ENCODE measurements around the gene KIAA0825. TPM values are rescaled to one million over a fixed set of nuclear protein-coding genes. Genes with fewer than 3 reads are reported as not detected.
A peak's percentile ranks its signal among the peaks of the same experiment; 100 is the strongest.

Gene KIAA0825
- total RNA-seq, 1 experiment from 2014 or later: 0.07 TPM

DNA sequence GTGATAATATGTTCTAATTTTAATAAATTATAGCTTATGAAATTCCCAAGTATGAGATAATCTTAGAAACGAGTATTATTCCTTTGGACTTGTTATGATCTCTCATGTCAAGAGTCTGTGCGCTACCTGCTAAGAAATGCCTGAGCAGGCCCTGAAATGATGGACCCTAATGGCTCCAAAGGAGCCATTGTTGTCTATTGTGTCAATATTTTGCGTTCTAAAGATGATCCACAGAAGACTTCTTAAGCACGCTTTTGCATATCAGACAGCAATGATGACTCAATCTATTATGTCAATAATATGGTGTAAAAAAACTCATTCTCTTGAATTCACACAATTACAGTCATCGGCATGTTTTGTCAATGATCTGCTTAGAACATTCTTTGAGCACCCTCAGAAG is 306.1 kb downstream of the KIAA0825 start:
- intact Hi-C loops (cut with micrococcal nuclease): no loop called here
- BruUV-seq (replicated peaks): no TSS peak

DNA sequence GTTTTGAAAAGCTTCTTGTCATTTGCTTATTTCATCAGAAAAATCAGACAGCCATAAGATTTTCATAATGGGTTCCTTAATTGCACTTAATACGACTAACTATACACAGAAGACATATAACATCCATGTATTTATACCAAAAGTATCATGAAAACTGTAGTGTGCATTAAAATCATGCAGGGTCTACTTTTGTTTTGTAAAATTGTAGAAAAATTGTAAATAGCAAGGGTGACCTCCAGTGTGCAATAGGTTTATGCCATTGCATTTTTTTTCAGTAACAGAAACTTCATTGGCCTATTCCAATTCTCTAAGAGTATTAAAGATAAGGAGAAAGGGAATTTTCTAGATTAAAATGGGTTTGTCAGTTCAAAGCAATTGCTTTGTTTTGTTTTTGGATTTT is 307.6 kb downstream of the KIAA0825 start:
- Histone ChIP-seq H3K9me3 (ENCODE audit: low read length) (no peaks in the 10 kb centered on the region), H3K27me3 (ENCODE audit: low read length) (no peaks in the 10 kb centered on the region), H3K27ac (ENCODE audit: low read length) (no peak overlapping the region), H3K79me2 (ENCODE audit: low read length) (no peaks in the 10 kb centered on the region), H2AFZ (ENCODE audit: low read length) (no peak overlapping the region), H3K9ac (ENCODE audit: low read length) (no peak overlapping the region), H3K9me2 (replicated peaks; ENCODE audit: low read length) (no peaks in the 10 kb centered on the region), H3K4me3 (ENCODE audit: low read length) (no peak overlapping the region), H3K4me1 (ENCODE audit: insufficient read depth, low read length) (peaks cover 17% of the 10 kb centered on the region), H3F3A (ENCODE audit: low read length, unreplicated experiment) (no peaks in the 10 kb centered on the region), H3K4me2 (ENCODE audit: low read length) (no peak overlapping the region), H4K20me1 (ENCODE audit: low read length) (no peaks in the 10 kb centered on the region), H3K36me3 (ENCODE audit: low read depth, low read length) (no peaks in the 10 kb centered on the region)
- no peak for DNase-seq
- ATAC-seq: no peak
- intact Hi-C loops (cut with micrococcal nuclease): no loop called here
- no TSS peak for BruUV-seq (replicated peaks)
- POLR2A ChIA-PET (ENCODE audit: unreplicated experiment): no interaction called here
- CTCF ChIA-PET: no interaction called here
- TF ChIP-seq EZH2phosphoT487 (IDR thresholded peaks at IDR 0.05; ENCODE audit: borderline replicate concordance, low read length): no peak
- TF ChIP-seq EZH2 (IDR thresholded peaks at IDR 0.05; ENCODE audit: low read length, unreplicated experiment): no peak
- TF ChIP-seq, protein P1, sequence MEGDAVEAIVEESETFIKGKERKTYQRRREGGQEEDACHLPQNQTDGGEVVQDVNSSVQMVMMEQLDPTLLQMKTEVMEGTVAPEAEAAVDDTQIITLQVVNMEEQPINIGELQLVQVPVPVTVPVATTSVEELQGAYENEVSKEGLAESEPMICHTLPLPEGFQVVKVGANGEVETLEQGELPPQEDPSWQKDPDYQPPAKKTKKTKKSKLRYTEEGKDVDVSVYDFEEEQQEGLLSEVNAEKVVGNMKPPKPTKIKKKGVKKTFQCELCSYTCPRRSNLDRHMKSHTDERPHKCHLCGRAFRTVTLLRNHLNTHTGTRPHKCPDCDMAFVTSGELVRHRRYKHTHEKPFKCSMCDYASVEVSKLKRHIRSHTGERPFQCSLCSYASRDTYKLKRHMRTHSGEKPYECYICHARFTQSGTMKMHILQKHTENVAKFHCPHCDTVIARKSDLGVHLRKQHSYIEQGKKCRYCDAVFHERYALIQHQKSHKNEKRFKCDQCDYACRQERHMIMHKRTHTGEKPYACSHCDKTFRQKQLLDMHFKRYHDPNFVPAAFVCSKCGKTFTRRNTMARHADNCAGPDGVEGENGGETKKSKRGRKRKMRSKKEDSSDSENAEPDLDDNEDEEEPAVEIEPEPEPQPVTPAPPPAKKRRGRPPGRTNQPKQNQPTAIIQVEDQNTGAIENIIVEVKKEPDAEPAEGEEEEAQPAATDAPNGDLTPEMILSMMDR (conservative IDR thresholded peaks at IDR 0.05; ENCODE audit: low read depth, low read length): no peak

More for the DNA sequence above, 306.1 kb downstream of the KIAA0825 start:
- H2AFZ ChIP-seq (ENCODE audit: low read length): no peak overlapping the region
- H3K9ac ChIP-seq (ENCODE audit: low read length): no peak overlapping the region
- H3K4me3 ChIP-seq (ENCODE audit: low read length): no peak overlapping the region
- peaks cover 17% of the 10 kb centered on the region for H3K4me1 ChIP-seq (ENCODE audit: insufficient read depth, low read length)
- ATAC-seq: no peak
- DNase-seq: no peak
- TF ChIP-seq EZH2phosphoT487 (IDR thresholded peaks at IDR 0.05; ENCODE audit: borderline replicate concordance, low read length): no peak
- TF ChIP-seq, protein P1 (conservative IDR thresholded peaks at IDR 0.05; ENCODE audit: low read depth, low read length): no peak
- no peak for TF ChIP-seq EZH2 (IDR thresholded peaks at IDR 0.05; ENCODE audit: low read length, unreplicated experiment)
- H3K4me2 ChIP-seq (ENCODE audit: low read length): no peak overlapping the region
- no peaks in the 10 kb centered on the region for H3K9me3 ChIP-seq (ENCODE audit: low read length)
- no peaks in the 10 kb centered on the region for H3K79me2 ChIP-seq (ENCODE audit: low read length)
- POLR2A ChIA-PET (ENCODE audit: unreplicated experiment): no interaction called here
- H3K27me3 ChIP-seq (ENCODE audit: low read length): no peaks in the 10 kb centered on the region
- CTCF ChIA-PET: no interaction called here
- H3K9me2 ChIP-seq (replicated peaks; ENCODE audit: low read length): no peaks in the 10 kb centered on the region
- H4K20me1 ChIP-seq (ENCODE audit: low read length): no peaks in the 10 kb centered on the region
- no peaks in the 10 kb centered on the region for H3F3A ChIP-seq (ENCODE audit: low read length, unreplicated experiment)
- no peaks in the 10 kb centered on the region for H3K36me3 ChIP-seq (ENCODE audit: low read depth, low read length)
- H3K27ac ChIP-seq (ENCODE audit: low read length): no peak overlapping the region

DNA sequence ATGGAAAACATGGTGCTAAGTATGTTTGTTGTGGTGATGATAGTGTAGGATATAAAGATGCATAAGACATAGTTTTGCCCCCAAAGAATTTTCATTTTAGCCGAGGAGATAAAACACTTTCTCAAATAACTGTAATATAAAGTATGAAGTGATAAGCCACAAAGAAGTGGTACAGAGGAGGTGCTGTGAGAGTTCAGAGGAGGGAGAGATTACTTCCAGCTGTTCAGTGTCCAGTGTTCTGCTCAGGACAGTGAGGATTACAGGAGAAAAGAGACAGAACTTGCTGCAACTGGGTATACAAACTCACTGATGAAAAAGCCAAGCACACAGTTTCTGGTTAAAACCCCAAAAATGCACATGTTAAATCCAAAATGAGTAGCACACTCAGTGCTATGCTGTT is 309.3 kb downstream of the KIAA0825 start:
- H3K9ac ChIP-seq (ENCODE audit: low read length): no peak overlapping the region
- intact Hi-C loops (cut with micrococcal nuclease): no loop called here
- H3F3A ChIP-seq (ENCODE audit: low read length, unreplicated experiment): no peaks in the 10 kb centered on the region
- H3K36me3 ChIP-seq (ENCODE audit: low read depth, low read length): no peaks in the 10 kb centered on the region
- peak overlapping the region; percentile 64 for H3K4me2 ChIP-seq (ENCODE audit: low read length)
- no peak for ATAC-seq
- DNase-seq: no peak
- H3K79me2 ChIP-seq (ENCODE audit: low read length): no peaks in the 10 kb centered on the region
- H3K27me3 ChIP-seq (ENCODE audit: low read length): no peaks in the 10 kb centered on the region
- no peaks in the 10 kb centered on the region for H3K9me3 ChIP-seq (ENCODE audit: low read length)
- H3K4me1 ChIP-seq (ENCODE audit: insufficient read depth, low read length): peaks cover 17% of the 10 kb centered on the region
- peak overlapping the region; percentile 78 for H3K27ac ChIP-seq (ENCODE audit: low read length)
- no peak overlapping the region for H3K4me3 ChIP-seq (ENCODE audit: low read length)
- CTCF ChIA-PET: no interaction called here
- no peak overlapping the region for H2AFZ ChIP-seq (ENCODE audit: low read length)
- TF ChIP-seq EZH2phosphoT487 (IDR thresholded peaks at IDR 0.05; ENCODE audit: borderline replicate concordance, low read length) (no peak), EZH2 (IDR thresholded peaks at IDR 0.05; ENCODE audit: low read length, unreplicated experiment) (no peak)
- TF ChIP-seq, protein P1 (conservative IDR thresholded peaks at IDR 0.05; ENCODE audit: low read depth, low read length): no peak
- H4K20me1 ChIP-seq (ENCODE audit: low read length): no peaks in the 10 kb centered on the region
- no peaks in the 10 kb centered on the region for H3K9me2 ChIP-seq (replicated peaks; ENCODE audit: low read length)
- no TSS peak for BruUV-seq (replicated peaks)
- POLR2A ChIA-PET (ENCODE audit: unreplicated experiment): no interaction called here

All from PC-3 (cell line).